H1 (cell line): ENCODE data around the gene RRP1B. TPM values are rescaled to one million over a fixed set of nuclear protein-coding genes. Genes with fewer than 3 reads are reported as not detected.

Experiments
- CTCF ChIA-PET: fragments of 300-600 bp; sonication (Branson Sonifier 250); formaldehyde crosslinking; loops from one replicate; lab custom pipeline; 2021; ENCODE audit not compliant: partially characterized antibody; lab: Charles Lee
- POLR2A ChIA-PET: fragments of 300-600 bp; sonication (Branson Sonifier 250); formaldehyde crosslinking; loops from one replicate; lab custom pipeline; 2021; ENCODE audit warnings: inconsistent platforms; ENCODE audit not compliant: partially characterized antibody; lab: Charles Lee
- DNase-seq, 2 experiments: peaks; one replicate each; pipeline versions ENCODE4 v3.0.0 to v3.0.0-alpha.2; 2010 to 2022; ENCODE audit warnings: low spot score in 2 of 2, low read depth in 1 of 2, mixed read lengths in 1 of 2
- FAIRE-seq: peaks from 2 replicates; lab custom pipeline; 2011; peaks lifted over from hg19 to GRCh38; lab: Jason Lieb, UNC
- H2AFZ ChIP-seq: 2 replicates; pipeline ENCODE4 v1.8.1; 2012; ENCODE audit warnings: low read length, inconsistent platforms
- H2AK5ac ChIP-seq: 2 replicates; pipeline ENCODE4 v1.6.1; 2013; ENCODE audit warnings: low read depth, low read length
- H2BK120ac ChIP-seq: replicated peaks from 2 replicates; pipeline ENCODE3; 2013; ENCODE audit warnings: low read depth, low read length, inconsistent platforms
- H2BK12ac ChIP-seq: 2 replicates; pipeline ENCODE4 v1.6.1; 2013; ENCODE audit warnings: low read depth, low read length
- H2BK15ac ChIP-seq: 2 replicates; pipeline ENCODE4 v1.6.1; 2013; ENCODE audit warnings: low read length
- H2BK20ac ChIP-seq: 2 replicates; pipeline ENCODE4 v1.6.1; 2013; ENCODE audit warnings: low read length
- H2BK5ac ChIP-seq: 2 replicates; pipeline ENCODE4 v1.6.1; 2013; ENCODE audit warnings: low read depth, low read length
- H3K14ac ChIP-seq: 2 replicates; pipeline ENCODE4 v1.6.1; 2013; ENCODE audit warnings: inconsistent platforms; ENCODE audit not compliant: insufficient read length
- H3K18ac ChIP-seq: 2 replicates; pipeline ENCODE4 v1.6.1; 2013; ENCODE audit warnings: low read length; ENCODE audit errors: extremely low read depth
- H3K23ac ChIP-seq: 2 replicates; pipeline ENCODE4 v1.6.1; 2013; ENCODE audit warnings: inconsistent platforms; ENCODE audit not compliant: insufficient read length
- H3K23me2 ChIP-seq: 2 replicates; pipeline ENCODE4 v1.6.1; 2013; ENCODE audit warnings: low read depth, low read length
- H3K27ac ChIP-seq: 2 replicates; pipeline ENCODE4 v1.6.1; 2011; ENCODE audit warnings: low read depth, low read length, inconsistent platforms
- H3K27me3 ChIP-seq, 4 experiments: replicated peaks in 1 of 4; 1 replicate in 1 of 4; 2 replicates in 3 of 4; pipeline versions ENCODE4 v1.6.1 to v1.8.1; 2011 to 2013; ENCODE audit warnings: low read length in 3 of 4, mild to moderate bottlenecking in 3 of 4, inconsistent platforms in 2 of 4, mixed read lengths in 2 of 4, moderate library complexity in 1 of 4; ENCODE audit not compliant: control insufficient read depth in 3 of 4, insufficient read depth in 3 of 4; ENCODE audit errors: extremely low read depth in 1 of 4
- H3K36me3 ChIP-seq, 4 experiments: 2 replicates each; pipeline versions ENCODE4 v1.6.1 to v1.8.1; 2011 to 2013; ENCODE audit warnings: mild to moderate bottlenecking in 4 of 4, low read length in 3 of 4, moderate library complexity in 2 of 4, control low read depth in 1 of 4, inconsistent platforms in 1 of 4; ENCODE audit not compliant: insufficient read depth in 4 of 4, control insufficient read depth in 2 of 4
- H3K4ac ChIP-seq: replicated peaks from 2 replicates; pipeline ENCODE3; 2013; ENCODE audit warnings: low read length, low read depth, mixed read lengths, inconsistent platforms; ENCODE audit not compliant: insufficient read length
- H3K4me1 ChIP-seq, 4 experiments: replicated peaks in 1 of 4; 1 replicate in 1 of 4; 2 replicates in 3 of 4; pipeline versions ENCODE4 v1.6.1 to v1.8.1; 2011 to 2013; ENCODE audit warnings: low read length in 3 of 4, inconsistent platforms in 2 of 4, mixed read lengths in 1 of 4; ENCODE audit not compliant: insufficient read depth in 4 of 4, control insufficient read depth in 3 of 4
- H3K4me2 ChIP-seq, 2 experiments: 2 replicates each; pipeline versions ENCODE4 v1.6.1 to v1.8.1; 2011 to 2013; ENCODE audit warnings: low read depth in 2 of 2, low read length in 2 of 2, control low read depth in 1 of 2, inconsistent platforms in 1 of 2, mild to moderate bottlenecking in 1 of 2; ENCODE audit not compliant: insufficient read depth in 1 of 2
- H3K4me3 ChIP-seq, 4 experiments: fragments of 200-600, 300-600 bp in 1 of 4; sonication (generic), shearing (Covaris generic), sonication (Bioruptor Twin) in 1 of 4; 2 replicates each; pipeline versions ENCODE4 v1.5.1 to v1.8.1; 2011 to 2016; ENCODE audit warnings: low read length in 4 of 4, low read depth in 3 of 4, control low read depth in 2 of 4, inconsistent platforms in 2 of 4, mild to moderate bottlenecking in 2 of 4, mixed read lengths in 1 of 4, moderate library complexity in 1 of 4; ENCODE audit not compliant: insufficient read depth in 2 of 4; ENCODE audit errors: extremely low read depth in 1 of 4
- H3K56ac ChIP-seq: replicated peaks from 2 replicates; pipeline ENCODE3; 2013; ENCODE audit warnings: low read depth, mild to moderate bottlenecking, mixed read lengths, low read length, inconsistent platforms; ENCODE audit not compliant: insufficient read length
- H3K79me1 ChIP-seq: 2 replicates; pipeline ENCODE4 v1.6.1; 2013; ENCODE audit warnings: low read depth, low read length, control low read depth
- H3K79me2 ChIP-seq, 2 experiments: 2 replicates each; pipeline versions ENCODE4 v1.6.1 to v1.8.1; 2012 to 2013; ENCODE audit warnings: low read length in 2 of 2, mild to moderate bottlenecking in 2 of 2, inconsistent platforms in 1 of 2; ENCODE audit not compliant: insufficient read depth in 2 of 2, control insufficient read depth in 1 of 2
- H3K9ac ChIP-seq, 4 experiments: replicated peaks in 1 of 4; 1 replicate in 1 of 4; 2 replicates in 3 of 4; pipeline versions ENCODE4 v1.6.1 to v1.8.1; 2011 to 2013; ENCODE audit warnings: low read depth in 3 of 4, low read length in 3 of 4, control low read depth in 2 of 4, mild to moderate bottlenecking in 2 of 4, moderate library complexity in 2 of 4, inconsistent platforms in 1 of 4; ENCODE audit errors: extremely low read depth in 1 of 4
- H3K9me3 ChIP-seq, 2 experiments: 2 replicates each; pipeline versions ENCODE4 v1.6.1 to v1.8.1; 2012 to 2013; ENCODE audit warnings: mild to moderate bottlenecking in 2 of 2, moderate library complexity in 2 of 2, control low read depth in 1 of 2, inconsistent platforms in 1 of 2, low read depth in 1 of 2, low read length in 1 of 2, mixed read lengths in 1 of 2; ENCODE audit not compliant: insufficient read depth in 2 of 2
- H4K20me1 ChIP-seq, 2 experiments: replicated peaks in 1 of 2; 2 replicates each; pipeline versions ENCODE3 to v1.8.1; 2011 to 2013; ENCODE audit warnings: inconsistent platforms in 2 of 2, low read length in 2 of 2, mild to moderate bottlenecking in 1 of 2; ENCODE audit not compliant: insufficient read depth in 2 of 2, control insufficient read depth in 1 of 2
- H4K5ac ChIP-seq: 2 replicates; pipeline ENCODE4 v1.6.1; 2013; ENCODE audit warnings: low read length, low read depth, mixed read lengths, inconsistent platforms; ENCODE audit not compliant: insufficient read length
- H4K8ac ChIP-seq: 2 replicates; pipeline ENCODE4 v1.8.0; 2013; ENCODE audit warnings: mild to moderate bottlenecking, moderate library complexity, low read length, inconsistent platforms; ENCODE audit not compliant: insufficient read depth; ENCODE audit errors: extremely low read depth
- H4K91ac ChIP-seq: replicated peaks from 2 replicates; pipeline ENCODE3; 2013; ENCODE audit warnings: low read length, mixed read lengths, inconsistent platforms; ENCODE audit not compliant: insufficient read length
- EZH2 ChIP-seq: fragments of 200-600 bp; sonication (generic); IDR thresholded peaks from 2 replicates; pipeline ENCODE4 v1.7.1; 2012; ENCODE audit warnings: low read depth, mild to moderate bottlenecking, moderate library complexity, low read length, inconsistent platforms; ENCODE audit not compliant: severe bottlenecking
- JUND ChIP-seq: IDR thresholded peaks from 2 replicates; pipeline ENCODE4 v1.6.1; 2011; ENCODE audit warnings: mild to moderate bottlenecking, improper control_type of control experiment, low read length
- MAFK ChIP-seq: IDR thresholded peaks from 2 replicates; pipeline ENCODE4 v1.6.1; 2012; ENCODE audit warnings: low read depth, mild to moderate bottlenecking, improper control_type of control experiment, low read length
- POLR2AphosphoS5 ChIP-seq: IDR thresholded peaks from 2 replicates; pipeline ENCODE4 v1.6.1; 2011; ENCODE audit warnings: low read depth, low read length
- RFX5 ChIP-seq: IDR thresholded peaks from 2 replicates; pipeline ENCODE4 v1.6.1; 2011; ENCODE audit warnings: low read depth, low read length, improper control_type of control experiment, borderline replicate concordance
- SAP30 ChIP-seq: fragments of 300-600 bp; sonication (generic); IDR thresholded peaks from 2 replicates; pipeline ENCODE4 v1.7.1; 2012; ENCODE audit warnings: low read length, moderate library complexity, mild to moderate bottlenecking, inconsistent platforms; ENCODE audit not compliant: insufficient read depth, insufficient replicate concordance
- SP1 ChIP-seq: IDR thresholded peaks from 2 replicates; pipeline ENCODE4 v1.6.1; 2011; ENCODE audit warnings: low read depth, low read length
- TAF1 ChIP-seq: IDR thresholded peaks from 2 replicates; pipeline ENCODE4 v1.6.1; 2011; ENCODE audit warnings: mild to moderate bottlenecking, low read depth, low read length
- TBP ChIP-seq: IDR thresholded peaks from 2 replicates; pipeline ENCODE4 v1.6.1; 2011; ENCODE audit warnings: low read depth, low read length, improper control_type of control experiment
- YY1 ChIP-seq: IDR thresholded peaks from 2 replicates; pipeline ENCODE4 v1.6.1; 2011; ENCODE audit warnings: low read depth, mild to moderate bottlenecking, low read length
- ZNF274 ChIP-seq: IDR thresholded peaks from 2 replicates; pipeline ENCODE4 v1.7.0; 2012; ENCODE audit warnings: low read length, borderline replicate concordance; ENCODE audit errors: extremely low read depth
- WGBS, 2 experiments: shearing (Covaris generic) in 1 of 2; methylation state at CpG; one replicate each; pipeline versions ENCODE4 v1.1.6 to v1.1.7; 2013 to 2015; ENCODE audit warnings: low lambda C conversion rate in 2 of 2, mixed read lengths in 2 of 2, inconsistent platforms in 1 of 2, low coverage in 1 of 2, missing lambda C conversion rate in 1 of 2; ENCODE audit not compliant: insufficient replicate concordance in 2 of 2, insufficient coverage in 1 of 2, insufficient read length in 1 of 2; ENCODE audit errors: extremely low coverage in 1 of 2, missing lambda C conversion rate in 1 of 2; 5-methylcytosine and 5-hydroxymethylcytosine counted together
- polyA plus RNA-seq, 7 experiments: library from polyadenylated mRNA; depleted of rRNA in 3 of 7; stranded (reverse) in 5 of 7; unstranded in 2 of 7; fragments of >200 nt in 5 of 7; fragments of 200-250 nt in 2 of 7; gene quantifications; 1 replicate in 5 of 7; 2 replicates in 1 of 7; 4 replicates in 1 of 7; pipeline versions ENCODE4 v1.2.1 to v1.2.3, GENCODE V29; 2011 to 2013; ENCODE audit warnings: missing spikeins in 2 of 7, mixed read lengths in 2 of 7
- total RNA-seq: library from RNA; stranded (reverse); fragmentation: NEBNext Ultra II Directional; extraction: Animal tissue kit (Norgen Biotek cat#: 25700); gene quantifications from 2 replicates; pipeline ENCODE4 v1.2.1, GENCODE V29; 2021

Gene RRP1B
- total and polyA plus RNA-seq, 2 of the 8 experiments (the other 6 are each of a cell fraction or from before 2014, with no cell fraction given), result 25.8 to 97.3 TPM

DNA sequence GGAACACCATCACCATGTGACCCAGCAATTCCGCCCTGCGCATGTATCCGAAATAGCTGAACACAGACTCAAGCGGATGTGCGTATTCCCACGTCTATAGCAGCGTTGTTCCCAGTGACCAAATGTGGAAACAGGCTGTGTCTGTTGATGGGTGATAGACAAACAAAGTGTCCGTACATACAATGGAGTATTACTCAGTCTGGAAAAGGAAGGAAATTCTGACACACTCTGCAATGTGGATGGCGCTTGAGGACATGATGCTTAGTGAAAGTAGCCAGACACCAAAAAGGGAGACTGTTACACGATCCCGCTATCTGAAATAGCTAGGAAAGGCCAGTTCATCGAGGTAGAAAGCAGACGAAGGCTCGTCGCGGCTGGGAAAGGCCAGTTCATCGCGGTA lies 85.4 kb downstream of the RRP1B start:
- no peaks in the 10 kb centered on the region for H3K27me3 ChIP-seq
- 96% methylated on average over 18 of the region's 18 CpGs; no CpG with 5 or more reads in 1 of the 2 experiments for WGBS, 2 experiments
- no peak overlapping the region for H2BK12ac ChIP-seq
- no peaks in the 10 kb centered on the region for H3K79me2 ChIP-seq
- no peak overlapping the region for H2BK120ac ChIP-seq
- H2AK5ac ChIP-seq, result no peak overlapping the region
- TF ChIP-seq SAP30 (no peak), YY1 (no peak), ZNF274 (no peak), TAF1 (no peak), RFX5 (no peak), SP1 (no peak), POLR2AphosphoS5 (no peak), MAFK (no peak), EZH2 (no peak), TBP (no peak), JUND (no peak)
- no peak overlapping the region for H2BK5ac ChIP-seq
- H3K4me2 ChIP-seq, result no peak overlapping the region
- no peak for FAIRE-seq
- no peak overlapping the region for H3K4ac ChIP-seq
- no peaks in the 10 kb centered on the region for H3K9me3 ChIP-seq
- H4K5ac ChIP-seq, result no peak overlapping the region
- no peak overlapping the region for H3K56ac ChIP-seq
- no peak overlapping the region for H4K91ac ChIP-seq
- ChIA-PET POLR2A (no interaction called here), CTCF (no interaction called here)
- no peak overlapping the region for H2AFZ ChIP-seq
- no peak for DNase-seq
- no peaks in the 10 kb centered on the region for H3K23me2 ChIP-seq
- 0 out of 2 replicates have a peak, but pooled peaks cover 2% of the 10 kb centered on the region for H3K79me1 ChIP-seq
- H3K4me3 ChIP-seq, result no peak overlapping the region
- no peak overlapping the region for H2BK20ac ChIP-seq
- peaks cover 0 to 9% (median 4%) of the 10 kb centered on the region in 4 experiments; a peak in 5 of 7 replicates for H3K4me1 ChIP-seq
- no peak overlapping the region for H2BK15ac ChIP-seq
- H3K9ac ChIP-seq, result no peak overlapping the region
- H3K23ac ChIP-seq, result no peak overlapping the region
- no peak overlapping the region for H3K27ac ChIP-seq
- H3K18ac ChIP-seq, result no peak overlapping the region
- peaks cover 0 to 14% (median 13%) of the 10 kb centered on the region in 4 experiments; a peak in 6 of 8 replicates for H3K36me3 ChIP-seq
- no peak overlapping the region for H4K8ac ChIP-seq
- H4K20me1 ChIP-seq, result peaks cover 0 to 7% of the 10 kb centered on the region in 2 experiments
- no peak overlapping the region for H3K14ac ChIP-seq
